ENCODE data around the gene DDRGK1. TPM values are rescaled to one million over a fixed set of nuclear protein-coding genes. Genes with fewer than 3 reads are reported as not detected.

Gene DDRGK1
- polyA plus RNA-seq, 2 of the 4 experiments (the other 2 are of a cell fraction) = 87.4 to 120 TPM

- no peak overlapping the region for H3K27ac ChIP-seq
- FAIRE-seq (no peak), DNase-seq (ENCODE audit: low read depth in 1 of 2, low spot score in 1 of 2) (no peak), ATAC-seq (no peak)
- ChIA-PET POLR2A (no interaction called here), CTCF (interaction anchor here (1.5 kb wide), 1 partner anchor 23 kb away, joined by 5 read pairs; no protein-coding TSS in a partner anchor)
- no peaks in the 10 kb centered on the region for H3K4me1 ChIP-seq
- H3K4me2 ChIP-seq = no peak overlapping the region
- no peaks in the 10 kb centered on the region for H3K9me3 ChIP-seq
- TF ChIP-seq REST (IDR thresholded peaks at IDR 0.05) = no peak
- no peak for TF ChIP-seq CTCF (IDR thresholded peaks at IDR 0.05)
- no peak for TF ChIP-seq TFCP2L1 (CRISPR knock-in tag; IDR thresholded peaks at IDR 0.05)
- TF ChIP-seq BCL3 (IDR thresholded peaks at IDR 0.05) = no peak
- TF ChIP-seq JUN (IDR thresholded peaks at IDR 0.05) = no peak
- TF ChIP-seq CHD4 (IDR thresholded peaks at IDR 0.05; ENCODE audit: borderline replicate concordance) = no peak
- no peak for TF ChIP-seq E2F6 (IDR thresholded peaks at IDR 0.05; ENCODE audit: borderline replicate concordance, low read depth)
- no peak for TF ChIP-seq HEYL (CRISPR knock-in tag; IDR thresholded peaks at IDR 0.05)
- no peak for TF ChIP-seq KDM1A (IDR thresholded peaks at IDR 0.05; ENCODE audit: low read depth)
- TF ChIP-seq EP300 (IDR thresholded peaks at IDR 0.05) = no peak
- TF ChIP-seq RNF2 (IDR thresholded peaks at IDR 0.05; ENCODE audit: borderline replicate concordance, low read depth) = no peak
- TF ChIP-seq HOXA7 (CRISPR knock-in tag; IDR thresholded peaks at IDR 0.05) = no peak
- no peak for TF ChIP-seq RAD21 (conservative IDR thresholded peaks at IDR 0.05 in 1 of 2, IDR thresholded peaks at IDR 0.05 in 1 of 2)
- no peak overlapping the region for H3K4me3 ChIP-seq
- 91% methylated on average over 10 of the region's 10 CpGs for WGBS (ENCODE audit: missing lambda C conversion rate)
Observed at GRCh38 chr20:3194617-3195280, 9.7 kb downstream of the DDRGK1 start.

- TF ChIP-seq SMC3 (IDR thresholded peaks at IDR 0.05) (no peak), ATOH8 (CRISPR knock-in tag; IDR thresholded peaks at IDR 0.05; ENCODE audit: low read depth) (no peak), ZFP36 (IDR thresholded peaks at IDR 0.05; ENCODE audit: borderline replicate concordance, partially characterized antibody) (no peak), NR3C1 (IDR thresholded peaks at IDR 0.05) (no peak), ZC3H11A (IDR thresholded peaks at IDR 0.05) (no peak), ELK1 (IDR thresholded peaks at IDR 0.05; ENCODE audit: low read depth, low read length) (no peak), NFE2L2 (conservative IDR thresholded peaks at IDR 0.05; ENCODE audit: low read length) (no peak), CBX8 (IDR thresholded peaks at IDR 0.05) (no peak), NPAS2 (CRISPR knock-in tag; IDR thresholded peaks at IDR 0.05; ENCODE audit: borderline replicate concordance) (no peak)
- no peaks in the 10 kb centered on the region for H3K4me1 ChIP-seq
- no peak overlapping the region for H3K27ac ChIP-seq
- FAIRE-seq (no peak), ATAC-seq (no peak), DNase-seq (ENCODE audit: low read depth in 1 of 2, low spot score in 1 of 2) (no peak)
- POLR2A ChIA-PET = no interaction called here
- CTCF ChIA-PET = interaction anchor here (0.7 to 1.0 kb wide), 2 partner anchors 9 to 14 kb away, joined by 3 read pairs; no protein-coding TSS in a partner anchor
- H3K4me3 ChIP-seq = no peak overlapping the region
- 95% methylated on average over 14 of the region's 14 CpGs for WGBS (ENCODE audit: missing lambda C conversion rate)
- H3K4me2 ChIP-seq = no peak overlapping the region
- no peaks in the 10 kb centered on the region for H3K9me3 ChIP-seq
Observed at GRCh38 chr20:3193806-3194616, 10.5 kb downstream of the DDRGK1 start.
